ENCODE data around the gene TTC5. TPM values are rescaled to one million over a fixed set of nuclear protein-coding genes. Genes with fewer than 3 reads are reported as not detected.

The TTC5 gene
- 10 to 100 TPM; 17.4 to 24.7 (median 20.1) TPM for total RNA-seq
- total RNA-seq (2013): 20.7 TPM
- 16.8 to 52.7 (median 25.8) reads per million in 29 experiments for total RNA-seq

- Mint-ChIP-seq H3K27ac (peak within 1 kb of the TSS; percentile 76 to 89), H3K36me3 (peaks cover 20% of the 10 kb centered on the region), H3K27me3 (no peaks in the 10 kb centered on the region), H3K4me1 (peaks cover 34 to 41% (median 36%) of the 10 kb centered on the region in 3 donors), H3K9me3 (no peaks in the 10 kb centered on the region), H3K4me3 (peak within 1 kb of the TSS; percentile 90 to 95 (median 94))
- Histone ChIP-seq H3K27ac (ENCODE audit: low read length) (peak within 1 kb of the TSS; percentile 15), H3K9me3 (no peaks in the 10 kb centered on the region), H3K4me1 (ENCODE audit: control insufficient read depth in 1 of 2, extremely low read depth in 1 of 2, insufficient read depth in 2 of 2, low read length in 2 of 2) (peaks cover 6 to 12% of the 10 kb centered on the region in 2 experiments), H3K27me3 (replicated peaks in 1 of 2; ENCODE audit: control insufficient read depth in 2 of 2, extremely low read depth in 1 of 2, insufficient read depth in 2 of 2, low read length in 1 of 2) (no peaks in the 10 kb centered on the region), H3K36me3 (ENCODE audit: control insufficient read depth in 2 of 2, extremely low read depth in 1 of 2, insufficient read depth in 1 of 2, low read length in 1 of 2) (peaks cover 0 to 14% of the 10 kb centered on the region in 2 donors), H3K4me3 (ENCODE audit: control insufficient read depth in 1 of 2, extremely low read depth in 1 of 2, low read length in 1 of 2) (peak within 1 kb of the TSS; percentile 75 to 90)
- ChIA-PET POLR2A (interaction anchor here in 1 of 2 donors (0.6 kb wide), 1 partner anchor 1569 kb away, joined by 3 read pairs; no protein-coding TSS in a partner anchor), CTCF (interaction anchor here in 1 of 2 donors (1.1 to 1.5 kb wide), 6 partner anchors 22 to 376 kb away, joined by 3 to 5 read pairs (median 4); partner anchors contain the start of genes APEX1 and PARP2)
- peak; percentile 97 to 99 (median 98) for ATAC-seq (replicated peaks in 1 of 4)
- peak; percentile 75 to 95 (median 87) for DNase-seq
- under 1% methylated on average over 25 of the region's 27 CpGs for WGBS (ENCODE audit: insufficient coverage)
Observed at GRCh38 chr14:20305265-20306078, at the start of gene TTC5. TSS of gene TTC5 (minus strand) at chr14:20305951. CDS start at chr14:20305937, 14 bp downstream.

- Mint-ChIP-seq H3K27ac (no peak overlapping the region), H3K27me3 (no peaks in the 10 kb centered on the region), H3K4me3 (no peak overlapping the region), H3K36me3 (peaks cover 40% of the 10 kb centered on the region), H3K4me1 (peaks cover 0 to 4% (median under 1%) of the 10 kb centered on the region in 3 donors), H3K9me3 (no peaks in the 10 kb centered on the region)
- Histone ChIP-seq H3K9me3 (no peaks in the 10 kb centered on the region), H3K36me3 (ENCODE audit: control insufficient read depth in 2 of 2, extremely low read depth in 1 of 2, insufficient read depth in 1 of 2, low read length in 1 of 2) (peaks cover 4 to 60% of the 10 kb centered on the region in 2 donors), H3K4me3 (ENCODE audit: control insufficient read depth in 1 of 2, extremely low read depth in 1 of 2, low read length in 1 of 2) (no peak overlapping the region), H3K27me3 (replicated peaks in 1 of 2; ENCODE audit: control insufficient read depth in 2 of 2, extremely low read depth in 1 of 2, insufficient read depth in 2 of 2, low read length in 1 of 2) (no peaks in the 10 kb centered on the region), H3K27ac (ENCODE audit: low read length) (no peak overlapping the region), H3K4me1 (ENCODE audit: control insufficient read depth in 1 of 2, extremely low read depth in 1 of 2, insufficient read depth in 2 of 2, low read length in 2 of 2) (no peaks in the 10 kb centered on the region)
- ATAC-seq (replicated peaks in 1 of 4) (no peak), DNase-seq (peak in 1 of 35 experiments; percentile 13)
- ChIA-PET POLR2A (no interaction called here), CTCF (no interaction called here)
Observed at GRCh38 chr14:20350860-20351259, 45.1 kb upstream of the TTC5 start.

GRCh38 chr14:20350282-20350681 is 44.5 kb upstream of the TTC5 start:
- H3K36me3 Mint-ChIP-seq: peaks cover 39% of the 10 kb centered on the region
- Histone ChIP-seq H3K4me1 (ENCODE audit: control insufficient read depth in 1 of 2, extremely low read depth in 1 of 2, insufficient read depth in 2 of 2, low read length in 2 of 2) (no peaks in the 10 kb centered on the region), H3K9me3 (no peaks in the 10 kb centered on the region), H3K36me3 (ENCODE audit: control insufficient read depth in 2 of 2, extremely low read depth in 1 of 2, insufficient read depth in 1 of 2, low read length in 1 of 2) (peaks cover 4 to 54% of the 10 kb centered on the region in 2 donors), H3K27me3 (replicated peaks in 1 of 2; ENCODE audit: control insufficient read depth in 2 of 2, extremely low read depth in 1 of 2, insufficient read depth in 2 of 2, low read length in 1 of 2) (no peaks in the 10 kb centered on the region), H3K4me3 (ENCODE audit: control insufficient read depth in 1 of 2, extremely low read depth in 1 of 2, low read length in 1 of 2) (no peak overlapping the region), H3K27ac (ENCODE audit: low read length) (no peak overlapping the region)
- no peaks in the 10 kb centered on the region for H3K9me3 Mint-ChIP-seq
- H3K4me3 Mint-ChIP-seq: no peak overlapping the region
- 83% methylated on average over 1 of the region's 2 CpGs for WGBS (ENCODE audit: insufficient coverage)
- ChIA-PET POLR2A (no interaction called here), CTCF (interaction anchor here in 1 of 2 donors (0.7 kb wide), 1 partner anchor 68 kb away, joined by 3 read pairs; no protein-coding TSS in a partner anchor)
- H3K27me3 Mint-ChIP-seq: no peaks in the 10 kb centered on the region
- H3K27ac Mint-ChIP-seq: no peak overlapping the region
- DNase-seq (no peak), ATAC-seq (replicated peaks in 1 of 4) (no peak)
- peaks cover 0 to 6% (median 4%) of the 10 kb centered on the region in 3 donors for H3K4me1 Mint-ChIP-seq

- Histone ChIP-seq H3K9me3 (no peaks in the 10 kb centered on the region), H3K4me3 (ENCODE audit: control insufficient read depth in 1 of 2, extremely low read depth in 1 of 2, low read length in 1 of 2) (no peak overlapping the region), H3K36me3 (ENCODE audit: control insufficient read depth in 2 of 2, extremely low read depth in 1 of 2, insufficient read depth in 1 of 2, low read length in 1 of 2) (peaks cover 0 to 37% of the 10 kb centered on the region in 2 donors), H3K27me3 (replicated peaks in 1 of 2; ENCODE audit: control insufficient read depth in 2 of 2, extremely low read depth in 1 of 2, insufficient read depth in 2 of 2, low read length in 1 of 2) (peaks cover 0 to 4% of the 10 kb centered on the region in 2 experiments), H3K27ac (ENCODE audit: low read length) (no peak overlapping the region), H3K4me1 (ENCODE audit: control insufficient read depth in 1 of 2, extremely low read depth in 1 of 2, insufficient read depth in 2 of 2, low read length in 2 of 2) (peaks cover 4 to 6% of the 10 kb centered on the region in 2 experiments)
- peaks cover 14 to 24% (median 18%) of the 10 kb centered on the region in 3 donors for H3K4me1 Mint-ChIP-seq
- ATAC-seq (replicated peaks in 1 of 4): no peak
- H3K27ac Mint-ChIP-seq: no peak overlapping the region
- WGBS (ENCODE audit: insufficient coverage): 100% methylated on average over 1 of the region's 3 CpGs
- H3K9me3 Mint-ChIP-seq: no peaks in the 10 kb centered on the region
- no peak overlapping the region for H3K4me3 Mint-ChIP-seq
- DNase-seq: no peak
- peaks cover 24% of the 10 kb centered on the region for H3K36me3 Mint-ChIP-seq
- POLR2A ChIA-PET: no interaction called here
- CTCF ChIA-PET: no interaction called here
- no peaks in the 10 kb centered on the region for H3K27me3 Mint-ChIP-seq
Observed at GRCh38 chr14:20347747-20348146, 42.0 kb upstream of the TTC5 start.

GRCh38 chr14:20346713-20347112 is 41.0 kb upstream of the TTC5 start:
- Mint-ChIP-seq H3K27ac (no peak overlapping the region), H3K36me3 (peaks cover 20% of the 10 kb centered on the region), H3K4me1 (peaks cover 14 to 24% (median 18%) of the 10 kb centered on the region in 3 donors), H3K27me3 (no peaks in the 10 kb centered on the region), H3K9me3 (no peaks in the 10 kb centered on the region), H3K4me3 (no peak overlapping the region)
- CTCF ChIA-PET: interaction anchor here in 1 of 2 donors (0.7 kb wide), 3 partner anchors 17 to 322 kb away, joined by 6 to 9 read pairs (median 6); no protein-coding TSS in a partner anchor
- DNase-seq (no peak), ATAC-seq (replicated peaks in 1 of 4) (no peak)
- POLR2A ChIA-PET: interaction anchor here in 1 of 2 donors (0.6 kb wide), 1 partner anchor 63 kb away, joined by 6 read pairs; no protein-coding TSS in a partner anchor
- no peaks in the 10 kb centered on the region for H3K9me3 ChIP-seq
- H3K4me3 ChIP-seq (ENCODE audit: control insufficient read depth in 1 of 2, extremely low read depth in 1 of 2, low read length in 1 of 2): no peak overlapping the region
- H3K36me3 ChIP-seq (ENCODE audit: control insufficient read depth in 2 of 2, extremely low read depth in 1 of 2, insufficient read depth in 1 of 2, low read length in 1 of 2): peaks cover 0 to 27% of the 10 kb centered on the region in 2 donors
- no peak overlapping the region for H3K27ac ChIP-seq (ENCODE audit: low read length)
- WGBS (ENCODE audit: insufficient coverage): no CpG with 5 or more reads among the region's 1 CpG
- peaks cover 6 to 7% of the 10 kb centered on the region in 2 experiments for H3K4me1 ChIP-seq (ENCODE audit: control insufficient read depth in 1 of 2, extremely low read depth in 1 of 2, insufficient read depth in 2 of 2, low read length in 2 of 2)
- H3K27me3 ChIP-seq (replicated peaks in 1 of 2; ENCODE audit: control insufficient read depth in 2 of 2, extremely low read depth in 1 of 2, insufficient read depth in 2 of 2, low read length in 1 of 2): peaks cover 0 to 4% of the 10 kb centered on the region in 2 experiments

- ChIA-PET POLR2A (no interaction called here), CTCF (interaction anchor here in 1 of 2 donors (4.9 kb wide), 1 partner anchor 18 kb away, joined by 35 read pairs; no protein-coding TSS in a partner anchor)
- H3K4me1 Mint-ChIP-seq: peaks cover 14 to 24% (median 18%) of the 10 kb centered on the region in 3 donors
- WGBS (ENCODE audit: insufficient coverage): 100% methylated on average over 1 of the region's 1 CpG
- Histone ChIP-seq H3K36me3 (ENCODE audit: control insufficient read depth in 2 of 2, extremely low read depth in 1 of 2, insufficient read depth in 1 of 2, low read length in 1 of 2) (peaks cover 0 to 20% of the 10 kb centered on the region in 2 donors), H3K4me3 (ENCODE audit: control insufficient read depth in 1 of 2, extremely low read depth in 1 of 2, low read length in 1 of 2) (no peak overlapping the region), H3K4me1 (ENCODE audit: control insufficient read depth in 1 of 2, extremely low read depth in 1 of 2, insufficient read depth in 2 of 2, low read length in 2 of 2) (peaks cover 6 to 7% of the 10 kb centered on the region in 2 experiments), H3K27me3 (replicated peaks in 1 of 2; ENCODE audit: control insufficient read depth in 2 of 2, extremely low read depth in 1 of 2, insufficient read depth in 2 of 2, low read length in 1 of 2) (peaks cover 0 to 4% of the 10 kb centered on the region in 2 experiments), H3K27ac (ENCODE audit: low read length) (no peak overlapping the region), H3K9me3 (no peaks in the 10 kb centered on the region)
- H3K27me3 Mint-ChIP-seq: no peaks in the 10 kb centered on the region
- no peak for ATAC-seq (replicated peaks in 1 of 4)
- H3K9me3 Mint-ChIP-seq: no peaks in the 10 kb centered on the region
- no peak overlapping the region for H3K27ac Mint-ChIP-seq
- DNase-seq: no peak
- peak overlapping the region in 1 of 3 donors; percentile 28 for H3K4me3 Mint-ChIP-seq
- peaks cover 14% of the 10 kb centered on the region for H3K36me3 Mint-ChIP-seq
Observed at GRCh38 chr14:20345366-20345765, 39.6 kb upstream of the TTC5 start.

Data from T-cell (primary cell).